Measurements from ENCODE around the gene CAPN2. TPM values are rescaled to one million over a fixed set of nuclear protein-coding genes. Genes with fewer than 3 reads are reported as not detected.

CAPN2 gene
- polyA plus RNA-seq, 1 of the 3 experiments (the other 2 are of a cell fraction) = 208 TPM

- Histone ChIP-seq H3K9ac (no peak overlapping the region), H3K9me2 (no peaks in the 10 kb centered on the region), H3K4me2 (no peak overlapping the region), H3K4me3 (ENCODE audit: low read depth in 2 of 2, low read length in 1 of 2) (no peak overlapping the region), H3K27ac (ENCODE audit: low read depth in 2 of 2, low read length in 1 of 2) (no peak overlapping the region), H3F3A (replicated peaks; ENCODE audit: insufficient read depth) (peaks cover 14% of the 10 kb centered on the region), H3K79me2 (ENCODE audit: insufficient read depth) (no peaks in the 10 kb centered on the region; the same call in 1 of the 2 replicates), H4K20me1 (ENCODE audit: insufficient read depth) (no peaks in the 10 kb centered on the region), H3K27me3 (ENCODE audit: insufficient read depth) (no peaks in the 10 kb centered on the region), H3K9me3 (no peaks in the 10 kb centered on the region), H2AFZ (ENCODE audit: low read depth) (no peak overlapping the region), H3K4me1 (ENCODE audit: control insufficient read depth in 1 of 2, insufficient read depth in 2 of 2, low read depth in 1 of 2, low read length in 1 of 2) (no peaks in the 10 kb centered on the region), H3K36me3 (replicated peaks in 1 of 2; ENCODE audit: control insufficient read depth in 1 of 2, insufficient read depth in 2 of 2, low read length in 1 of 2) (peaks cover 66 to 90% of the 10 kb centered on the region in 2 experiments)
- ChIA-PET POLR2A (no interaction called here), CTCF (interaction anchor here (1.3 to 6.8 kb wide), 4 partner anchors 9 to 50 kb away, joined by 3 to 46 read pairs (median 8); partner anchors contain the start of gene CAPN2)
- TF ChIP-seq YY1 (IDR thresholded peaks at IDR 0.05; ENCODE audit: low read depth) (no peak), ZBTB33 (IDR thresholded peaks at IDR 0.05; ENCODE audit: borderline replicate concordance, low read depth) (no peak), MEF2A (IDR thresholded peaks at IDR 0.05; ENCODE audit: borderline replicate concordance, low read depth) (no peak), FOXM1 (IDR thresholded peaks at IDR 0.05; ENCODE audit: low read depth) (no peak), FOSL2 (IDR thresholded peaks at IDR 0.05; ENCODE audit: borderline replicate concordance, low read depth) (no peak), POLR2AphosphoS5 (IDR thresholded peaks at IDR 0.05; ENCODE audit: low read depth, low read length) (no peak), MAX (IDR thresholded peaks at IDR 0.05; ENCODE audit: low read depth) (no peak), NRF1 (IDR thresholded peaks at IDR 0.05; ENCODE audit: low read depth, low read length) (no peak), EZH2phosphoT487 (IDR thresholded peaks at IDR 0.05; ENCODE audit: borderline replicate concordance, low read depth) (no peak), JUND (IDR thresholded peaks at IDR 0.05) (no peak), SIN3A (IDR thresholded peaks at IDR 0.05; ENCODE audit: borderline replicate concordance, low read depth, low read length) (no peak), GATA2 (CRISPR knock-in tag; IDR thresholded peaks at IDR 0.05) (no peak), ELF1 (IDR thresholded peaks at IDR 0.05) (no peak), CHD2 (IDR thresholded peaks at IDR 0.05; ENCODE audit: low read length, partially characterized antibody) (no peak), CTCF (IDR thresholded peaks at IDR 0.05) (no peak), NFIC (IDR thresholded peaks at IDR 0.05; ENCODE audit: borderline replicate concordance) (no peak), TAF1 (IDR thresholded peaks at IDR 0.05; ENCODE audit: borderline replicate concordance, low read depth, low read length) (no peak)
- TF ChIP-seq, protein P1, sequence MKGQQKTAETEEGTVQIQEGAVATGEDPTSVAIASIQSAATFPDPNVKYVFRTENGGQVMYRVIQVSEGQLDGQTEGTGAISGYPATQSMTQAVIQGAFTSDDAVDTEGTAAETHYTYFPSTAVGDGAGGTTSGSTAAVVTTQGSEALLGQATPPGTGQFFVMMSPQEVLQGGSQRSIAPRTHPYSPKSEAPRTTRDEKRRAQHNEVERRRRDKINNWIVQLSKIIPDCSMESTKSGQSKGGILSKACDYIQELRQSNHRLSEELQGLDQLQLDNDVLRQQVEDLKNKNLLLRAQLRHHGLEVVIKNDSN (IDR thresholded peaks at IDR 0.05; ENCODE audit: borderline replicate concordance, low read depth) = no peak
- TF ChIP-seq, protein P2, sequence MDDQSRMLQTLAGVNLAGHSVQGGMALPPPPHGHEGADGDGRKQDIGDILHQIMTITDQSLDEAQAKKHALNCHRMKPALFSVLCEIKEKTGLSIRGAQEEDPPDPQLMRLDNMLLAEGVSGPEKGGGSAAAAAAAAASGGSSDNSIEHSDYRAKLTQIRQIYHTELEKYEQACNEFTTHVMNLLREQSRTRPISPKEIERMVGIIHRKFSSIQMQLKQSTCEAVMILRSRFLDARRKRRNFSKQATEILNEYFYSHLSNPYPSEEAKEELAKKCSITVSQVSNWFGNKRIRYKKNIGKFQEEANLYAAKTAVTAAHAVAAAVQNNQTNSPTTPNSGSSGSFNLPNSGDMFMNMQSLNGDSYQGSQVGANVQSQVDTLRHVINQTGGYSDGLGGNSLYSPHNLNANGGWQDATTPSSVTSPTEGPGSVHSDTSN (IDR thresholded peaks at IDR 0.05) = no peak
- TF ChIP-seq, protein P3, sequence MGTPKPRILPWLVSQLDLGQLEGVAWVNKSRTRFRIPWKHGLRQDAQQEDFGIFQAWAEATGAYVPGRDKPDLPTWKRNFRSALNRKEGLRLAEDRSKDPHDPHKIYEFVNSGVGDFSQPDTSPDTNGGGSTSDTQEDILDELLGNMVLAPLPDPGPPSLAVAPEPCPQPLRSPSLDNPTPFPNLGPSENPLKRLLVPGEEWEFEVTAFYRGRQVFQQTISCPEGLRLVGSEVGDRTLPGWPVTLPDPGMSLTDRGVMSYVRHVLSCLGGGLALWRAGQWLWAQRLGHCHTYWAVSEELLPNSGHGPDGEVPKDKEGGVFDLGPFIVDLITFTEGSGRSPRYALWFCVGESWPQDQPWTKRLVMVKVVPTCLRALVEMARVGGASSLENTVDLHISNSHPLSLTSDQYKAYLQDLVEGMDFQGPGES (IDR thresholded peaks at IDR 0.05; ENCODE audit: low read depth, low read length) = no peak
- 96% methylated on average over 7 of the region's 7 CpGs for WGBS (ENCODE audit: low lambda C conversion rate)
- DNase-seq = no peak
These were observed 49.1 kb downstream of the CAPN2 start for GRCh38 chr1:223761411-223761810.
